DOHH2 (cell line): ENCODE results near the gene NUDT16.

Experiments used
- H3F3A ChIP-seq: fragments of 200-600 bp; sonication (generic), shearing (Covaris generic); 2 replicates; pipeline ENCODE4 v1.6.0; 2016; ENCODE audit warnings: antibody characterized with exemption, mild to moderate bottlenecking; ENCODE audit not compliant: control insufficient read depth, insufficient read depth
- H3K27ac ChIP-seq: fragments of 200-600 bp; sonication (generic); 2 replicates; pipeline ENCODE4 v1.5.1; 2014; ENCODE audit warnings: low read depth, mild to moderate bottlenecking, low read length, moderate library complexity
- H3K27me3 ChIP-seq: fragments of 200-600 bp; sonication (generic); 2 replicates; pipeline ENCODE4 v1.6.1; 2014; ENCODE audit warnings: mild to moderate bottlenecking, low read length, mixed read lengths; ENCODE audit not compliant: control insufficient read depth
- H3K36me3 ChIP-seq: fragments of 200-600 bp; sonication (generic); 2 replicates; pipeline ENCODE4 v1.6.1; 2014; ENCODE audit warnings: mild to moderate bottlenecking, low read length, moderate library complexity, mixed read lengths; ENCODE audit not compliant: control insufficient read depth
- H3K4me1 ChIP-seq: fragments of 200-600 bp; sonication (generic); 2 replicates; pipeline ENCODE4 v1.6.1; 2014; ENCODE audit warnings: mild to moderate bottlenecking, low read length, mixed read lengths; ENCODE audit not compliant: control insufficient read depth
- H3K4me2 ChIP-seq: fragments of 200-600 bp; sonication (generic); 2 replicates; pipeline ENCODE4 v1.6.0; 2014; ENCODE audit warnings: mild to moderate bottlenecking, low read length, moderate library complexity
- H3K4me3 ChIP-seq: fragments of 200-600 bp; sonication (generic); 2 replicates; pipeline ENCODE4 v1.5.1; 2014; ENCODE audit warnings: mild to moderate bottlenecking, low read length, mixed read lengths
- H3K79me2 ChIP-seq: fragments of 200-600 bp; sonication (generic); 2 replicates; pipeline ENCODE4 v1.6.1; 2014; ENCODE audit warnings: mild to moderate bottlenecking, low read length, mixed read lengths; ENCODE audit not compliant: control insufficient read depth
- H3K9me2 ChIP-seq: fragments of 200-600 bp; sonication (generic); replicated peaks from 2 replicates; pipeline ENCODE4 v1.6.1; 2014; ENCODE audit warnings: mild to moderate bottlenecking, low read length, mixed read lengths; ENCODE audit not compliant: control insufficient read depth
- H3K9me3 ChIP-seq: fragments of 200-600 bp; sonication (generic); 2 replicates; pipeline ENCODE4 v1.6.1; 2014; ENCODE audit warnings: antibody characterized with exemption, low read length, mixed read lengths; ENCODE audit not compliant: control insufficient read depth, insufficient read depth
- H4K20me1 ChIP-seq: fragments of 200-600 bp; sonication (generic); 2 replicates; pipeline ENCODE4 v1.6.0; 2014; ENCODE audit warnings: low read depth, mild to moderate bottlenecking, antibody characterized with exemption, low read length, moderate library complexity; ENCODE audit not compliant: control insufficient read depth, insufficient read depth
- CTCF ChIP-seq: fragments of 200-600 bp; sonication (generic); IDR thresholded peaks from one replicate; pipeline ENCODE4 v1.5.1; 2014; ENCODE audit warnings: antibody characterized with exemption, mild to moderate bottlenecking, low read depth, low read length; ENCODE audit not compliant: poor library complexity, severe bottlenecking
- EZH2phosphoT487 ChIP-seq: fragments of 200-600 bp; sonication (generic); IDR thresholded peaks from 2 replicates; pipeline ENCODE4 v1.6.1; 2017; ENCODE audit warnings: borderline replicate concordance, mild to moderate bottlenecking, antibody characterized with exemption, low read length, moderate library complexity, mixed read lengths

Gene NUDT16

GRCh38 chr3:131363275-131363674 is 18.3 kb upstream of the NUDT16 start:
- no peak overlapping the region for H3K4me2 ChIP-seq
- TF ChIP-seq CTCF: no peak
- no peak for TF ChIP-seq EZH2phosphoT487

GRCh38 chr3:131370935-131371687 is 10.5 kb upstream of the NUDT16 start:
- Histone ChIP-seq H3K9me2 (no peaks in the 10 kb centered on the region), H3K27me3 (no peaks in the 10 kb centered on the region), H3K9me3 (no peaks in the 10 kb centered on the region), H3K36me3 (no peaks in the 10 kb centered on the region), H4K20me1 (no peaks in the 10 kb centered on the region), H3K4me2 (no peak overlapping the region), H3K27ac (no peak overlapping the region), H3K4me3 (no peak overlapping the region), H3F3A (no peaks in the 10 kb centered on the region), H3K79me2 (no peaks in the 10 kb centered on the region), H3K4me1 (no peaks in the 10 kb centered on the region)
- TF ChIP-seq EZH2phosphoT487: no peak
- TF ChIP-seq CTCF: no peak

More at GRCh38 chr3:131363275-131363674, 18.3 kb upstream of the NUDT16 start:
- no peaks in the 10 kb centered on the region for H4K20me1 ChIP-seq
- no peak overlapping the region for H3K4me3 ChIP-seq
- no peaks in the 10 kb centered on the region for H3K27me3 ChIP-seq
- no peaks in the 10 kb centered on the region; the same call in 1 of the 2 replicates for H3K9me3 ChIP-seq
- no peaks in the 10 kb centered on the region for H3K9me2 ChIP-seq
- H3K27ac ChIP-seq: no peak overlapping the region
- H3K79me2 ChIP-seq: no peaks in the 10 kb centered on the region
- H3K4me1 ChIP-seq: no peaks in the 10 kb centered on the region
- no peaks in the 10 kb centered on the region for H3F3A ChIP-seq
- H3K36me3 ChIP-seq: no peaks in the 10 kb centered on the region

GRCh38 chr3:131371688-131372066 is 9.9 kb upstream of the NUDT16 start:
- H3K4me2 ChIP-seq: no peak overlapping the region
- TF ChIP-seq EZH2phosphoT487: no peak
- TF ChIP-seq CTCF: no peak

More at GRCh38 chr3:131371688-131372066, 9.9 kb upstream of the NUDT16 start:
- Histone ChIP-seq H3K36me3 (no peaks in the 10 kb centered on the region), H3K4me1 (no peaks in the 10 kb centered on the region), H3F3A (no peaks in the 10 kb centered on the region), H3K9me2 (no peaks in the 10 kb centered on the region), H4K20me1 (no peaks in the 10 kb centered on the region), H3K4me3 (no peak overlapping the region), H3K27me3 (no peaks in the 10 kb centered on the region), H3K27ac (no peak overlapping the region), H3K79me2 (no peaks in the 10 kb centered on the region), H3K9me3 (no peaks in the 10 kb centered on the region)
